Jurkat, Clone E6-1 (cell line): ENCODE measurements around the gene SLC22A4.

ENCODE experiments used
- DNase-seq: peaks from one replicate; pipeline ENCODE4 v3.0.0-alpha.2; 2011; ENCODE audit warnings: low read depth, low spot score
- H3K4me3 ChIP-seq: 2 replicates; pipeline ENCODE4 v1.5.1; 2011; ENCODE audit warnings: mild to moderate bottlenecking, low read length, control low read depth, moderate library complexity

The SLC22A4 gene

GRCh38 chr5:132295505-132296411 is 1.6 kb downstream of the SLC22A4 start:
- DNase-seq = no peak
- no peak overlapping the region for H3K4me3 ChIP-seq

GRCh38 chr5:132296412-132297016 is 2.3 kb downstream of the SLC22A4 start:
- H3K4me3 ChIP-seq = no peak overlapping the region
- no peak for DNase-seq

GRCh38 chr5:132297211-132297940 is 3.2 kb downstream of the SLC22A4 start:
- DNase-seq = no peak
- H3K4me3 ChIP-seq = no peak overlapping the region

- H3K4me3 ChIP-seq = no peak overlapping the region
- no peak for DNase-seq
Measured at GRCh38 chr5:132298298-132299212, 4.4 kb downstream of the SLC22A4 start.

GRCh38 chr5:132299917-132300316 is 5.7 kb downstream of the SLC22A4 start:
- no peak for DNase-seq
- no peak overlapping the region for H3K4me3 ChIP-seq

- no peak for DNase-seq
- no peak overlapping the region for H3K4me3 ChIP-seq
Measured at GRCh38 chr5:132300577-132301343, 6.6 kb downstream of the SLC22A4 start.

- no peak for DNase-seq
- H3K4me3 ChIP-seq = no peak overlapping the region
Measured at GRCh38 chr5:132301344-132302271, 7.4 kb downstream of the SLC22A4 start.

GRCh38 chr5:132302413-132302812 is 8.2 kb downstream of the SLC22A4 start:
- H3K4me3 ChIP-seq = no peak overlapping the region

GRCh38 chr5:132303589-132303988 is 9.4 kb downstream of the SLC22A4 start:
- H3K4me3 ChIP-seq = no peak overlapping the region
- no peak for DNase-seq

More at GRCh38 chr5:132302413-132302812, 8.2 kb downstream of the SLC22A4 start:
- no peak for DNase-seq

GRCh38 chr5:132305420-132305819 is 11.2 kb downstream of the SLC22A4 start:
- no peak overlapping the region for H3K4me3 ChIP-seq
- DNase-seq = no peak

GRCh38 chr5:132308701-132309100 is 14.5 kb downstream of the SLC22A4 start:
- DNase-seq = no peak
- no peak overlapping the region for H3K4me3 ChIP-seq

- no peak for DNase-seq
- no peak overlapping the region for H3K4me3 ChIP-seq
Measured at GRCh38 chr5:132309679-132310078, 15.5 kb downstream of the SLC22A4 start.

GRCh38 chr5:132310141-132310834 is 16.1 kb downstream of the SLC22A4 start:
- DNase-seq = no peak
- no peak overlapping the region for H3K4me3 ChIP-seq

GRCh38 chr5:132313366-132313765 is 19.2 kb downstream of the SLC22A4 start:
- DNase-seq = no peak
- no peak overlapping the region for H3K4me3 ChIP-seq

GRCh38 chr5:132313961-132314432 is 19.8 kb downstream of the SLC22A4 start:
- no peak for DNase-seq

GRCh38 chr5:132315529-132316067 is 21.4 kb downstream of the SLC22A4 start:
- no peak overlapping the region for H3K4me3 ChIP-seq
- no peak for DNase-seq

More at GRCh38 chr5:132313961-132314432, 19.8 kb downstream of the SLC22A4 start:
- H3K4me3 ChIP-seq = no peak overlapping the region
